Astrocyte of the cerebellum (primary cell): Measurements from ENCODE around the gene TWIST2.

Experiments
- DNase-seq: peaks from one replicate; pipeline ENCODE4 v3.0.0-alpha.2; 2011; ENCODE audit warnings: low read depth
- H3K4me3 ChIP-seq: 2 replicates; pipeline ENCODE4 v1.5.1; 2011; ENCODE audit warnings: mild to moderate bottlenecking, low read depth, low read length, moderate library complexity
- CTCF ChIP-seq: IDR thresholded peaks from 2 replicates; pipeline ENCODE4 v1.5.1; 2012; ENCODE audit warnings: low read length, low read depth, moderate library complexity, mild to moderate bottlenecking; ENCODE audit errors: missing control alignments
- in situ Hi-C: cut with HindIII; loops from 2 replicates; pipeline ENCODE4 v1.10.0; 2017; ENCODE audit warnings: low sequenced_read_pairs

TWIST2 gene

GRCh38 chr2:238873841-238874240 lies 26.0 kb downstream of the TWIST2 start:
- DNase-seq: no peak
- TF ChIP-seq CTCF: no peak
- no peak overlapping the region for H3K4me3 ChIP-seq
- in situ Hi-C loops: no loop called here

DNA sequence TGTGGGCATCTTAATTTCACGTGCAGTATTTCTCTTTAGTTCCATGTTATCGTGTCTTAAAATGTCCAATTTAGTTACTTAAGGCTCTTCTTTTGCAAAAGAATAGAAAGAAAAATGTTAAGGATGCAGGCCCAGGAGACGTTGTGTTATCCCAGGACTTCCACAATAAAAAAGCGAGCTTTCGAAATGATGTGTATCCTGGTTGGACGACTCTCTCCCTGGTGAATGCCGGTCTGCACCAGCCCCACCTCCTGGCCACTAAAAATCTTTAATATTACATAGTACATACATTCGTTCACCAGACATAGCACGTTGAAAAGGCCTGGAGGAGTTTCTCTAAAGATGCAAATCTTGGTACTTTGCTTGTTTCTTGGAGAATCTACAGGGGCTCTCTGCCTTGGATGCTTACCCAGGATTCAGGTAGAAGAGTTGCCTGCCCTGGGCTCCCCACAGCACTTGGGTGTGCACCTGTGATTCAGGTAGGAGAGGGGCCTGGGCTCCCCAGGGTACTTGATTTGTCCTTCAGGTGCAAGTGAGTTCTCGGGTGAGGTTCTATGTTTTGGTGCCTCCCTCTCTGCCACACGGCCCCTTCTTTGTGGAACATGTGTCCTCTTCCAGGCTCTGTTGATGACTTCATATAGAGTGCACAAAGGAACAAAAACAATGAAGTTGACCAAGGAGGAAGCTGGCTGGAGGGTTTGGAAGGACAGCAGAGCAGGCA lies 26.6 kb downstream of the TWIST2 start:
- no peak for TF ChIP-seq CTCF
- H3K4me3 ChIP-seq: no peak overlapping the region
- in situ Hi-C loops: no loop called here
- no peak for DNase-seq

- no peak overlapping the region for H3K4me3 ChIP-seq
- TF ChIP-seq CTCF: peak; percentile 4
- in situ Hi-C loops: no loop called here
- no peak for DNase-seq
Measured at GRCh38 chr2:238875101-238875470, 27.2 kb downstream of the TWIST2 start.

GRCh38 chr2:238875471-238876231 lies 27.8 kb downstream of the TWIST2 start:
- DNase-seq: no peak
- no peak for TF ChIP-seq CTCF
- in situ Hi-C loops: no loop called here
- no peak overlapping the region for H3K4me3 ChIP-seq

DNA sequence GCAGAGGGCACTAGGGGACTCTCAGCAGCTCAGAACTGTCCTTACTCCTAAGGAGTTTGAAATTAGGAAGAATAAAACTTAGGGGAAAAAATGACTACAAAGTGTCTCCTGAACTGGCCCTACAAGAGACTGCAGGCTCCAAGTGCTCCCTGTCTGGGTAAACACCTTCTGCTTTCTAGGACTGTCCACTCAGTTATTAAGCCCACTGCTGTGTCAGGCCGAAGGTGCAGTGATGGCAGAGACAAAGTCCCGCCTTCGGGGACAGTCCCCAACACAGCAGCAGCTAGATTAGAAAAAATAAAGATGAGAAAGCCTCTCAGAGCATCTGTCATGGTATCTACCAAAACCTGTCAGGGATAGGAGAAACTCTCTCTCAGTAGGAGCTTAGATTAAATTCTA lies 28.3 kb downstream of the TWIST2 start:
- DNase-seq: no peak
- TF ChIP-seq CTCF: no peak
- no peak overlapping the region for H3K4me3 ChIP-seq
- in situ Hi-C loops: no loop called here

DNA sequence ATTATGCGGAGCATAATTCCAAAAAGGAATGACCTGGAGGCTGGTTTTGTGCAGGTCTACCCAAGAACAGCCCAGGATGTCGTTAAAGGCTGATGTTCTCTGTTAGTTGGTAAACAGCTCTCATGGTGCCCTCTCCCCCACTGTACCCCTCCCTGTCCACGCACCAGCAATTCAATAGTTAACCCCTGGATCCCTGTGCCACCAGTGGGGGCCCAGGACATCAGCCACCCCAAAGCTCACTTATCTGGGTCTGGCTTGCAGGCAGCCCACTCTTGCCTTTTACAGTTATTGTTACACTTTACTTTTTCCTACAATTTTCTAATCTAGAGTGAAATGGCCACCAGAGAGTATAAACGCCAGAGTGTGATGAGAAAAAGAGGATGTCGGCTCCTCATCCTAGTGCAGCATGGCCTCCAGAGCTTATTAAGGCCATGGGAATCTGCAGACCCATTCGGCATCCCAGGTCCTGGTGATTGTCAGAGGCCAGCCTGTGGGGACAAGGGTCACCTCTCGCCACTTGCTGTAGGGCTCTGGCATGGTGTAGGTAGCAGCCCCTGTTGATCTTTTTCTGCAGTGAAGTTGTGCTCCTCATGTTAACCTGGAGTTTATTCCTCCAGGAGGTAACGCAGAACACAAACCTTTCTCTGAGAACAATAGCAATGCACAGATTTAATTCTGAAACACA lies 30.3 kb downstream of the TWIST2 start:
- TF ChIP-seq CTCF: no peak
- in situ Hi-C loops: no loop called here
- DNase-seq: no peak
- H3K4me3 ChIP-seq: no peak overlapping the region
